Neural cell (in vitro differentiated cells): ENCODE measurements around the gene CMTM8. TPM values are rescaled to one million over a fixed set of nuclear protein-coding genes. Genes with fewer than 3 reads are reported as not detected.

Experiments
- H2AFZ ChIP-seq: fragments of 200-600, 300-800 bp; sonication (generic), shearing (Covaris generic); 2 replicates; pipeline ENCODE4 v1.6.0; 2014; ENCODE audit warnings: low read depth, mild to moderate bottlenecking, antibody characterized with exemption, low read length, moderate library complexity
- H3F3A ChIP-seq: fragments of 200-600 bp; shearing (Covaris generic); 2 replicates; pipeline ENCODE4 v1.6.1; 2016; ENCODE audit warnings: mild to moderate bottlenecking, moderate library complexity, mixed read lengths, antibody characterized with exemption, low read length; ENCODE audit not compliant: insufficient read depth, poor library complexity, severe bottlenecking
- H3K27ac ChIP-seq: fragments of 200-600, 300-800 bp; sonication (generic), shearing (Covaris generic); 2 replicates; pipeline ENCODE4 v1.5.1; 2014; ENCODE audit warnings: mild to moderate bottlenecking, low read length, moderate library complexity
- H3K27me3 ChIP-seq: fragments of 300-800, 200-600 bp; sonication (generic), shearing (Covaris generic); 2 replicates; pipeline ENCODE4 v1.6.0; 2014; ENCODE audit warnings: mild to moderate bottlenecking, low read depth, low read length, moderate library complexity; ENCODE audit not compliant: insufficient read depth
- H3K36me3 ChIP-seq: fragments of 300-800, 200-600 bp; sonication (generic), shearing (Covaris generic); 2 replicates; pipeline ENCODE4 v1.5.1; 2014; ENCODE audit warnings: mild to moderate bottlenecking, antibody characterized with exemption, low read length, moderate library complexity; ENCODE audit not compliant: insufficient read depth
- H3K4me2 ChIP-seq: fragments of 300-800, 200-600 bp; sonication (generic), shearing (Covaris generic); 2 replicates; pipeline ENCODE4 v1.6.0; 2014; ENCODE audit warnings: mild to moderate bottlenecking, low read length
- H3K4me3 ChIP-seq: fragments of 300-800, 200-600 bp; sonication (generic), shearing (Covaris generic); 2 replicates; pipeline ENCODE4 v1.5.1; 2014; ENCODE audit warnings: mild to moderate bottlenecking, low read length, moderate library complexity
- H3K79me2 ChIP-seq: fragments of 200-600 bp; shearing (Covaris generic); replicated peaks from 2 replicates; pipeline ENCODE4 v1.6.0; 2014; ENCODE audit warnings: mild to moderate bottlenecking, low read length, moderate library complexity; ENCODE audit not compliant: insufficient read depth
- H3K9ac ChIP-seq: fragments of 300-800, 200-600 bp; sonication (generic), shearing (Covaris generic); 2 replicates; pipeline ENCODE4 v1.6.1; 2016; ENCODE audit warnings: mild to moderate bottlenecking, low read length, mixed read lengths
- H3K9me2 ChIP-seq: fragments of 200-600 bp; shearing (Covaris generic); 2 replicates; pipeline ENCODE4 v1.6.1; 2016; ENCODE audit warnings: mild to moderate bottlenecking, low read length, mixed read lengths; ENCODE audit not compliant: insufficient read depth
- H3K9me3 ChIP-seq: fragments of 200-600, 300-800 bp; sonication (generic), shearing (Covaris generic); 2 replicates; pipeline ENCODE4 v1.6.1; 2016; ENCODE audit warnings: mild to moderate bottlenecking, mixed run types, low read length, moderate library complexity, mixed read lengths
- H4K20me1 ChIP-seq: fragments of 200-600 bp; shearing (Covaris generic); 2 replicates; pipeline ENCODE4 v1.6.1; 2016; ENCODE audit warnings: mild to moderate bottlenecking, mixed run types; ENCODE audit not compliant: insufficient read depth
- CTCF ChIP-seq: fragments of 450-650 bp; IDR thresholded peaks from 2 replicates; pipeline ENCODE4 v1.5.1; 2014; ENCODE audit warnings: antibody characterized with exemption, mild to moderate bottlenecking, moderate library complexity; ENCODE audit not compliant: poor library complexity, severe bottlenecking
- EP300 ChIP-seq: fragments of 450-650 bp; conservative IDR thresholded peaks from 2 replicates; pipeline ENCODE4 v1.6.1; 2014; ENCODE audit warnings: antibody characterized with exemption, mild to moderate bottlenecking, moderate library complexity; ENCODE audit not compliant: poor library complexity, severe bottlenecking
- EZH2 ChIP-seq: fragments of 200-600, 300-800 bp; shearing (Covaris generic), sonication (generic); IDR thresholded peaks from 2 replicates; pipeline ENCODE4 v1.6.1; 2014; ENCODE audit warnings: antibody characterized with exemption, low read length, borderline replicate concordance, mild to moderate bottlenecking; ENCODE audit not compliant: insufficient read depth, poor library complexity, severe bottlenecking
- MXI1 ChIP-seq: fragments of 450-650 bp; conservative IDR thresholded peaks from 2 replicates; pipeline ENCODE4 v1.6.1; 2014; ENCODE audit warnings: antibody characterized with exemption, mild to moderate bottlenecking; ENCODE audit not compliant: poor library complexity, severe bottlenecking
- POLR2AphosphoS5 ChIP-seq: IDR thresholded peaks from 2 replicates; pipeline ENCODE4 v1.6.1; 2012
- RAD21 ChIP-seq: fragments of 450-650 bp; conservative IDR thresholded peaks from 2 replicates; pipeline ENCODE4 v1.6.1; 2014; ENCODE audit warnings: antibody characterized with exemption, mild to moderate bottlenecking, moderate library complexity
- SMC3 ChIP-seq: fragments of 450-650 bp; conservative IDR thresholded peaks from 2 replicates; pipeline ENCODE4 v1.6.1; 2014; ENCODE audit warnings: antibody characterized with exemption, mild to moderate bottlenecking, moderate library complexity; ENCODE audit not compliant: poor library complexity
- TAF1 ChIP-seq: IDR thresholded peaks from 2 replicates; pipeline ENCODE4 v1.6.1; 2012; ENCODE audit warnings: low read depth
- polyA plus RNA-seq: library from polyadenylated mRNA; depleted of rRNA; stranded (reverse); fragments of >200 nt; gene quantifications from 2 replicates; pipeline ENCODE4 v1.2.3, GENCODE V29; 2014
- TF ChIP-seq, protein P1 (sequence below): IDR thresholded peaks from 2 replicates; pipeline ENCODE4 v1.6.1; 2012; ENCODE audit warnings: borderline replicate concordance

CMTM8 gene
- polyA plus RNA-seq, 1 donor from 2014 or later = not detected

- Histone ChIP-seq H3K79me2 (no peaks in the 10 kb centered on the region), H4K20me1 (no peaks in the 10 kb centered on the region)
These were observed 87.4 kb downstream of the CMTM8 start for GRCh38 chr3:32325927-32326326.

DNA sequence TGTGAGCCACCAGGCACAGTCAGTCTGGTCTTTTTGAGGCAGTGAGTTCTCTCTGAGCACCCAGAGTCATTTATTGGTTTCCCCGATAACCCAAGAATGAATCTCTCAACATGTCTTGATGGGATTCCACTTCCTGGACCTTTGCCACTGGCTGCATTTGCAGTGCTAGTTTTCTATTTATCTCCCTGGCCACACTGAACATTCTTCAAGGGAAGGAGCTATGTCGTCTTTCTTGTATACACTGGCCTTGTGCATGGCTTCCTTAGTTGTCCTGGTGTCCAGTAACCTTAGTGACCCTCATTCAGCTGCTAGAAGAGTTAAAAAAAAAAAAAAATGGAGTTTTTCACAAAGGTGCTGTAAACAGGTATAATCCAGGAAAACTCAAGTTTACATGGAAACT lies 88.3 kb downstream of the CMTM8 start:
- no peak overlapping the region for H2AFZ ChIP-seq
- no peak overlapping the region for H3K27ac ChIP-seq
- no peak for TF ChIP-seq POLR2AphosphoS5
- no peak for TF ChIP-seq RAD21
- TF ChIP-seq, protein P1, sequence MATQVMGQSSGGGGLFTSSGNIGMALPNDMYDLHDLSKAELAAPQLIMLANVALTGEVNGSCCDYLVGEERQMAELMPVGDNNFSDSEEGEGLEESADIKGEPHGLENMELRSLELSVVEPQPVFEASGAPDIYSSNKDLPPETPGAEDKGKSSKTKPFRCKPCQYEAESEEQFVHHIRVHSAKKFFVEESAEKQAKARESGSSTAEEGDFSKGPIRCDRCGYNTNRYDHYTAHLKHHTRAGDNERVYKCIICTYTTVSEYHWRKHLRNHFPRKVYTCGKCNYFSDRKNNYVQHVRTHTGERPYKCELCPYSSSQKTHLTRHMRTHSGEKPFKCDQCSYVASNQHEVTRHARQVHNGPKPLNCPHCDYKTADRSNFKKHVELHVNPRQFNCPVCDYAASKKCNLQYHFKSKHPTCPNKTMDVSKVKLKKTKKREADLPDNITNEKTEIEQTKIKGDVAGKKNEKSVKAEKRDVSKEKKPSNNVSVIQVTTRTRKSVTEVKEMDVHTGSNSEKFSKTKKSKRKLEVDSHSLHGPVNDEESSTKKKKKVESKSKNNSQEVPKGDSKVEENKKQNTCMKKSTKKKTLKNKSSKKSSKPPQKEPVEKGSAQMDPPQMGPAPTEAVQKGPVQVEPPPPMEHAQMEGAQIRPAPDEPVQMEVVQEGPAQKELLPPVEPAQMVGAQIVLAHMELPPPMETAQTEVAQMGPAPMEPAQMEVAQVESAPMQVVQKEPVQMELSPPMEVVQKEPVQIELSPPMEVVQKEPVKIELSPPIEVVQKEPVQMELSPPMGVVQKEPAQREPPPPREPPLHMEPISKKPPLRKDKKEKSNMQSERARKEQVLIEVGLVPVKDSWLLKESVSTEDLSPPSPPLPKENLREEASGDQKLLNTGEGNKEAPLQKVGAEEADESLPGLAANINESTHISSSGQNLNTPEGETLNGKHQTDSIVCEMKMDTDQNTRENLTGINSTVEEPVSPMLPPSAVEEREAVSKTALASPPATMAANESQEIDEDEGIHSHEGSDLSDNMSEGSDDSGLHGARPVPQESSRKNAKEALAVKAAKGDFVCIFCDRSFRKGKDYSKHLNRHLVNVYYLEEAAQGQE = no peak
- TF ChIP-seq MXI1 = no peak
- TF ChIP-seq SMC3 = no peak
- TF ChIP-seq EZH2 = no peak
- no peak for TF ChIP-seq TAF1
- TF ChIP-seq EP300 = no peak
- TF ChIP-seq CTCF = no peak
- no peaks in the 10 kb centered on the region for H3K9me2 ChIP-seq
- H3K4me2 ChIP-seq = no peak overlapping the region
- H3K4me3 ChIP-seq = no peak overlapping the region
- no peaks in the 10 kb centered on the region for H3F3A ChIP-seq
- no peaks in the 10 kb centered on the region for H3K27me3 ChIP-seq
- no peaks in the 10 kb centered on the region for H4K20me1 ChIP-seq
- no peak overlapping the region for H3K9ac ChIP-seq
- H3K9me3 ChIP-seq = no peaks in the 10 kb centered on the region
- no peaks in the 10 kb centered on the region for H3K36me3 ChIP-seq
- no peaks in the 10 kb centered on the region for H3K79me2 ChIP-seq

More at GRCh38 chr3:32325927-32326326, 87.4 kb downstream of the CMTM8 start:
- H3K9ac ChIP-seq = no peak overlapping the region
- H3F3A ChIP-seq = no peaks in the 10 kb centered on the region
- no peak overlapping the region for H3K27ac ChIP-seq
- H3K4me3 ChIP-seq = no peak overlapping the region
- H3K9me3 ChIP-seq = no peaks in the 10 kb centered on the region
- no peaks in the 10 kb centered on the region for H3K9me2 ChIP-seq
- TF ChIP-seq TAF1 (no peak), EP300 (no peak), RAD21 (no peak), CTCF (no peak), EZH2 (no peak), SMC3 (no peak), MXI1 (no peak), POLR2AphosphoS5 (no peak)
- TF ChIP-seq, protein P1 = no peak
- no peak overlapping the region for H2AFZ ChIP-seq
- no peaks in the 10 kb centered on the region for H3K36me3 ChIP-seq
- no peaks in the 10 kb centered on the region for H3K27me3 ChIP-seq
- no peak overlapping the region for H3K4me2 ChIP-seq
